KMS-11 (cell line): Measurements from ENCODE around the gene SLC10A7.

Experiments used
- H2AFZ ChIP-seq: fragments of 200-600 bp; sonication (generic); 2 replicates; pipeline ENCODE4 v1.6.1; 2016; ENCODE audit warnings: antibody characterized with exemption, mixed run types, low read depth
- H3K27ac ChIP-seq: fragments of 200-600 bp; sonication (generic); 2 replicates; pipeline ENCODE4 v1.6.1; 2016; ENCODE audit warnings: mild to moderate bottlenecking, mixed run types
- H3K27me3 ChIP-seq: fragments of 200-600 bp; sonication (generic); 2 replicates; pipeline ENCODE4 v1.6.1; 2017; ENCODE audit warnings: mild to moderate bottlenecking, low read depth, mixed run types, moderate library complexity; ENCODE audit not compliant: insufficient read depth
- H3K36me3 ChIP-seq: fragments of 200-600 bp; sonication (generic); 2 replicates; pipeline ENCODE4 v1.6.1; 2017; ENCODE audit warnings: mild to moderate bottlenecking, mixed run types; ENCODE audit not compliant: insufficient read depth
- H3K4me1 ChIP-seq: fragments of 200-600 bp; sonication (generic); 2 replicates; pipeline ENCODE4 v1.6.1; 2016; ENCODE audit warnings: mild to moderate bottlenecking, low read depth, mixed run types; ENCODE audit not compliant: poor library complexity, severe bottlenecking
- H3K4me2 ChIP-seq: fragments of 200-600 bp; sonication (generic); 2 replicates; pipeline ENCODE4 v1.7.0; 2016; ENCODE audit warnings: mild to moderate bottlenecking, mixed run types
- H3K4me3 ChIP-seq: fragments of 200-600 bp; sonication (generic); IDR thresholded peaks from 2 replicates; pipeline ENCODE4 v1.6.1; 2017; ENCODE audit warnings: low read depth, low read length, mixed read lengths; ENCODE audit not compliant: insufficient read depth
- H3K79me2 ChIP-seq: fragments of 200-600 bp; sonication (generic); 2 replicates; pipeline ENCODE4 v1.6.1; 2016; ENCODE audit warnings: low read depth, mixed run types; ENCODE audit not compliant: insufficient read depth
- H3K9ac ChIP-seq: fragments of 200-600 bp; sonication (generic); 2 replicates; pipeline ENCODE4 v1.6.1; 2016; ENCODE audit warnings: mild to moderate bottlenecking, mixed run types
- H4K20me1 ChIP-seq: fragments of 200-600 bp; sonication (generic); 2 replicates; pipeline ENCODE4 v1.6.1; 2016; ENCODE audit warnings: mild to moderate bottlenecking, mixed run types; ENCODE audit not compliant: insufficient read depth
- TF ChIP-seq, protein P1 (sequence below): fragments of 200-600 bp; sonication (generic); conservative IDR thresholded peaks from 2 replicates; pipeline ENCODE4 v1.6.1; 2017; ENCODE audit warnings: low read depth, mild to moderate bottlenecking, antibody characterized with exemption, low read length, moderate library complexity, mixed read lengths

The SLC10A7 gene

DNA sequence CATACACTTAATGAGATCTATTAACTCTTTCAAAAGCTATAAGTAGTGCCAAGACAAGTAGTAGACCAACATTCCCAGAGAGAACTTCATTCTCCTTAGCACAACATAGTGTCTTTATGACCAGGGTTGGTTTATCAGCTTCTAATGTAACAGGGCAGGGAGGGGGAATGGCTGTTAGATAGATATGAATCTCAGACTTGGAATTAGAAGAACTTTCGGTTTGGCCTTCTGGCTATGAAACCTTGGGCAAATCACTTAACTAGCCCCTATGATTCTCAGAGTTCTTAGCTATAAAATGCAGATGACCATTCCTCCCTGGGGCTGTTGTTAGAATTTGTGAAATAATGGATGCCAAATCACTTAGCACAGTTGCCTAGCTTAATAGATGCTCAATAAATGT is 132.2 kb downstream of the SLC10A7 start:
- Histone ChIP-seq H3K27ac (no peak overlapping the region), H3K4me1 (no peaks in the 10 kb centered on the region), H3K27me3 (no peaks in the 10 kb centered on the region), H4K20me1 (no peaks in the 10 kb centered on the region), H3K4me3 (no peak overlapping the region), H3K79me2 (peaks cover 6% of the 10 kb centered on the region; the same call in 1 of the 2 replicates), H3K4me2 (no peak overlapping the region), H2AFZ (no peak overlapping the region), H3K36me3 (no peaks in the 10 kb centered on the region), H3K9ac (no peak overlapping the region)
- TF ChIP-seq, protein P1, sequence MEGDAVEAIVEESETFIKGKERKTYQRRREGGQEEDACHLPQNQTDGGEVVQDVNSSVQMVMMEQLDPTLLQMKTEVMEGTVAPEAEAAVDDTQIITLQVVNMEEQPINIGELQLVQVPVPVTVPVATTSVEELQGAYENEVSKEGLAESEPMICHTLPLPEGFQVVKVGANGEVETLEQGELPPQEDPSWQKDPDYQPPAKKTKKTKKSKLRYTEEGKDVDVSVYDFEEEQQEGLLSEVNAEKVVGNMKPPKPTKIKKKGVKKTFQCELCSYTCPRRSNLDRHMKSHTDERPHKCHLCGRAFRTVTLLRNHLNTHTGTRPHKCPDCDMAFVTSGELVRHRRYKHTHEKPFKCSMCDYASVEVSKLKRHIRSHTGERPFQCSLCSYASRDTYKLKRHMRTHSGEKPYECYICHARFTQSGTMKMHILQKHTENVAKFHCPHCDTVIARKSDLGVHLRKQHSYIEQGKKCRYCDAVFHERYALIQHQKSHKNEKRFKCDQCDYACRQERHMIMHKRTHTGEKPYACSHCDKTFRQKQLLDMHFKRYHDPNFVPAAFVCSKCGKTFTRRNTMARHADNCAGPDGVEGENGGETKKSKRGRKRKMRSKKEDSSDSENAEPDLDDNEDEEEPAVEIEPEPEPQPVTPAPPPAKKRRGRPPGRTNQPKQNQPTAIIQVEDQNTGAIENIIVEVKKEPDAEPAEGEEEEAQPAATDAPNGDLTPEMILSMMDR = no peak

DNA sequence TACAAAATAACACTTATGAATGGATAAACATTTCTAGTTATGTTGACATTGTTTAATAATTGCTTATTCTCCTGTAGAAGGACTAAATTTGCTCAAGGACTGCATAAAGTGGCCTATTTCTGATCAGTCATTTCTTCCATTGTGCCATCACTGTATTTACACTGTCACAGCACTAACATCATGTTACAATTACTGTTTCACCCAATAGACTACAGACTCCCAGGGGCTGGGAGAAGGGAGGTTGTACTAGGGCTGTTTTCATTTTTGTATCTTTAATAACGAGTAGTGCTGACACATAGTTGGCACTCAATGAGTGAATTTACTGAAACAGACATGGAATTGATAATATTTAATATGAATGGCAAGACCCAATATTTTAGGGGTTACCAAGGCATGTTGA is 139.5 kb downstream of the SLC10A7 start:
- Histone ChIP-seq H3K79me2 (peaks cover 6% of the 10 kb centered on the region; the same call in 1 of the 2 replicates), H3K4me3 (no peak overlapping the region), H3K27ac (no peak overlapping the region), H2AFZ (no peak overlapping the region), H3K4me2 (no peak overlapping the region), H3K4me1 (peaks cover 10% of the 10 kb centered on the region), H4K20me1 (no peaks in the 10 kb centered on the region), H3K36me3 (no peaks in the 10 kb centered on the region), H3K27me3 (no peaks in the 10 kb centered on the region), H3K9ac (no peak overlapping the region)
- TF ChIP-seq, protein P1 = no peak

DNA sequence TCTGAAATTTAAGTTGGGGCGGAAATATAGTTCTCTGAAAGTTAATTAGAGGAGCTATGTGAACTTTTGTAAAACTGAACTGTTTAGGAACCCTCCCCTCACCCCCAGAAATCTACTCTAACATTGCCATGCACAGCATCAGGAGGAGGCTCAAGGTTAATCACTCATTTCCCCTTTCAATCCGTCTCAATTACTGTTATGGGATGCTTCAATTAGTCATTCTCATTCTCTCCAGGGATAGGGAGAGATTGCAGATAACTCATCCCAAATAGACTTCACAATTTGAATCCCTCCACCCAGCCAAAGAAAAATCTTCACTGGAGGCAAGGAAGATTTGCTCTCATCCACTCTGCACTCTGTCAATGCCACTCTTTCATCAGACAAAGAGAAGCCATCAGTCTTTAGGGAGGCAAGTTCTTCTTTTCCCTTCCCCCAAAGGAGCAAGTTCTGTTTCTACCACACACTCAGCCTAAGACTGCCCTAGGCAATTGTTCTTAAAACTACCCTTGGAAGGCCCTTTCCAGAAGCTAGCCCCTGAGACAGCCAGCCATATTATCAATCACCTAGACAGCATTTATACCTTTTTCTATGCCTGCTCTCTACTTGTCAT is 140.4 kb downstream of the SLC10A7 start:
- Histone ChIP-seq H3K27ac (no peak overlapping the region), H2AFZ (no peak overlapping the region), H3K9ac (no peak overlapping the region), H4K20me1 (no peaks in the 10 kb centered on the region), H3K4me3 (no peak overlapping the region), H3K4me1 (peaks cover 10% of the 10 kb centered on the region), H3K36me3 (no peaks in the 10 kb centered on the region), H3K27me3 (no peaks in the 10 kb centered on the region), H3K79me2 (peaks cover 6% of the 10 kb centered on the region; the same call in 1 of the 2 replicates), H3K4me2 (no peak overlapping the region)
- TF ChIP-seq, protein P1 = no peak

DNA sequence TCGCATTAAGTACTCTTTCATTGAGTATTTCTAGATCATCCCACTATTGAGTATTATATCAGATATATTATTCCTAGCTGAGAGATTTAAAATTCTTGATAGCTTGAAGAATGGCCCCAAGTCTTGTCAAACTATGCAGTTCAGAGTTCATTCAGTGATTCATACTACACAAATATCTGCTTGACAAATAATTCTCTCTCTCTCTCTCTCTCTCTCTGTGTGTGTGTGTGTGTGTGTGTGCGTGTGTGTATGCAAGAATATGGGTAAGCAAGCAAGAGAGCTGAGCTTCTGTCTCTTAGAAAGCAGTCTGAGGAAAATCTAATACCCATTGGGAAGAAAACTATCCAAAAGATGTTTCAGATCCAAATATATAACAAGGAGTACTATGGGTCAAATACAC is 142.0 kb downstream of the SLC10A7 start:
- Histone ChIP-seq H3K9ac (no peak overlapping the region), H3K4me1 (peaks cover 10% of the 10 kb centered on the region), H4K20me1 (no peaks in the 10 kb centered on the region), H3K27me3 (no peaks in the 10 kb centered on the region), H3K4me2 (no peak overlapping the region), H3K79me2 (no peaks in the 10 kb centered on the region), H2AFZ (no peak overlapping the region), H3K36me3 (no peaks in the 10 kb centered on the region), H3K4me3 (no peak overlapping the region), H3K27ac (no peak overlapping the region)
- TF ChIP-seq, protein P1 = no peak
